Smooth muscle cell (in vitro differentiated cells): ENCODE results near the gene TTL. TPM values are rescaled to one million over a fixed set of nuclear protein-coding genes. Genes with fewer than 3 reads are reported as not detected.

Source experiments
- DNase-seq: peaks from one replicate; lab custom pipeline; 2025; ENCODE audit not compliant: unreplicated experiment; lab: John Stamatoyannopoulos, UW
- H2AFZ ChIP-seq: fragments of 200-600 bp; sonication (generic); 2 replicates; pipeline ENCODE4 v1.6.0; 2016; ENCODE audit warnings: antibody characterized with exemption, low read depth, mild to moderate bottlenecking
- H3F3A ChIP-seq: fragments of 200-600 bp; sonication (generic); 2 replicates; pipeline ENCODE4 v1.6.0; 2017; ENCODE audit warnings: antibody characterized with exemption, low read depth
- H3K27ac ChIP-seq: fragments of 200-600 bp; sonication (generic); 2 replicates; pipeline ENCODE4 v1.5.1; 2016; ENCODE audit warnings: low read depth, mild to moderate bottlenecking
- H3K27me3 ChIP-seq: fragments of 200-600 bp; sonication (generic); 2 replicates; pipeline ENCODE4 v1.6.1; 2016; ENCODE audit warnings: low read depth, mild to moderate bottlenecking
- H3K36me3 ChIP-seq: fragments of 200-600 bp; sonication (generic); 2 replicates; pipeline ENCODE4 v1.5.1; 2016; ENCODE audit warnings: low read depth
- H3K4me1 ChIP-seq: fragments of 200-600 bp; sonication (generic); 2 replicates; pipeline ENCODE4 v1.5.1; 2016; ENCODE audit warnings: low read depth
- H3K4me2 ChIP-seq: fragments of 200-600 bp; sonication (generic); 2 replicates; pipeline ENCODE4 v1.6.0; 2016; ENCODE audit warnings: mild to moderate bottlenecking
- H3K4me3 ChIP-seq: fragments of 200-600 bp; sonication (generic); 2 replicates; pipeline ENCODE4 v1.5.1; 2016; ENCODE audit warnings: mild to moderate bottlenecking
- H3K79me2 ChIP-seq: fragments of 200-600 bp; sonication (generic); 2 replicates; pipeline ENCODE4 v1.6.0; 2016; ENCODE audit warnings: low read depth, mild to moderate bottlenecking
- H3K9ac ChIP-seq: fragments of 200-600 bp; sonication (generic); 2 replicates; pipeline ENCODE4 v1.6.0; 2016; ENCODE audit warnings: low read depth
- H3K9me3 ChIP-seq: fragments of 200-600 bp; sonication (generic); replicated peaks from 2 replicates; pipeline ENCODE4 v1.5.1; 2016; ENCODE audit warnings: low read depth
- H4K20me1 ChIP-seq: fragments of 200-600 bp; sonication (generic); 2 replicates; pipeline ENCODE4 v1.6.0; 2016; ENCODE audit warnings: low read depth
- CTCF ChIP-seq: fragments of 200-600 bp; sonication (generic); IDR thresholded peaks from 2 replicates; pipeline ENCODE4 v1.5.1; 2017; ENCODE audit warnings: borderline replicate concordance, mild to moderate bottlenecking, antibody characterized with exemption; ENCODE audit not compliant: insufficient read depth, poor library complexity, severe bottlenecking
- WGBS: methylation state at CpG from one replicate; pipeline ENCODE4 v1.1.7; 2016; ENCODE audit warnings: low lambda C conversion rate; 5-methylcytosine and 5-hydroxymethylcytosine counted together
- polyA plus RNA-seq: library from polyadenylated mRNA; unstranded; fragments of >200 nt; fragmentation: Nextera tagmentation; extraction: Ambion mirVana; gene quantifications from 2 replicates; pipeline ENCODE4 v1.2.1, GENCODE V29; 2016
- total RNA-seq: library from RNA; depleted of rRNA; stranded (reverse); fragments of >200 nt; gene quantifications from 2 replicates; pipeline ENCODE4 v1.2.3, GENCODE V29; 2014

TTL gene
- total and polyA plus RNA-seq, 2 experiments from 2014 or later = 33.2 to 36.7 TPM

GRCh38 chr2:112485849-112486248, 3.9 kb downstream of the TTL start:
- Histone ChIP-seq H3K36me3 (no peaks in the 10 kb centered on the region), H3K4me2 (no peak overlapping the region), H3K4me1 (peaks cover 9% of the 10 kb centered on the region), H3K79me2 (peaks cover 44% of the 10 kb centered on the region), H3K27me3 (no peaks in the 10 kb centered on the region), H3K27ac (no peak overlapping the region), H3K9ac (no peak overlapping the region), H2AFZ (no peak overlapping the region), H3K4me3 (no peak overlapping the region), H4K20me1 (peaks cover 7% of the 10 kb centered on the region), H3K9me3 (no peaks in the 10 kb centered on the region), H3F3A (no peaks in the 10 kb centered on the region)
- 97% methylated on average over 6 of the region's 6 CpGs for WGBS
- no peak for DNase-seq
- no peak for TF ChIP-seq CTCF

- Histone ChIP-seq H3K9me3 (no peaks in the 10 kb centered on the region), H3K36me3 (no peaks in the 10 kb centered on the region), H3K27me3 (no peaks in the 10 kb centered on the region), H3K79me2 (peaks cover 44% of the 10 kb centered on the region), H2AFZ (no peak overlapping the region), H3F3A (no peaks in the 10 kb centered on the region), H3K4me1 (peaks cover 9% of the 10 kb centered on the region), H3K4me2 (no peak overlapping the region), H3K4me3 (no peak overlapping the region), H3K27ac (no peak overlapping the region), H3K9ac (no peak overlapping the region), H4K20me1 (peaks cover 7% of the 10 kb centered on the region)
- no peak for DNase-seq
- no peak for TF ChIP-seq CTCF
- 98% methylated on average over 5 of the region's 5 CpGs for WGBS
These were observed 4.9 kb downstream of the TTL start for GRCh38 chr2:112486895-112487294.

GRCh38 chr2:112487444-112487961, 5.5 kb downstream of the TTL start:
- no peak overlapping the region for H3K9ac ChIP-seq
- H3F3A ChIP-seq = no peaks in the 10 kb centered on the region
- H3K4me2 ChIP-seq = no peak overlapping the region
- no peak overlapping the region for H3K4me3 ChIP-seq
- no peak overlapping the region for H2AFZ ChIP-seq
- H3K27ac ChIP-seq = no peak overlapping the region
- no peaks in the 10 kb centered on the region for H3K27me3 ChIP-seq
- H3K36me3 ChIP-seq = no peaks in the 10 kb centered on the region
- H3K9me3 ChIP-seq = no peaks in the 10 kb centered on the region
- no peak for DNase-seq
- H3K4me1 ChIP-seq = peaks cover 9% of the 10 kb centered on the region
- H3K79me2 ChIP-seq = peaks cover 44% of the 10 kb centered on the region
- WGBS = 97% methylated on average over 4 of the region's 4 CpGs
- H4K20me1 ChIP-seq = peaks cover 7% of the 10 kb centered on the region
- TF ChIP-seq CTCF = no peak

GRCh38 chr2:112488201-112488600, 6.2 kb downstream of the TTL start:
- no peak for TF ChIP-seq CTCF
- no peaks in the 10 kb centered on the region for H3K36me3 ChIP-seq
- no peak for DNase-seq
- no peak overlapping the region for H3K4me2 ChIP-seq
- WGBS = 81% methylated on average over 6 of the region's 6 CpGs
- no peak overlapping the region for H3K9ac ChIP-seq
- no peaks in the 10 kb centered on the region for H3K9me3 ChIP-seq
- H3K27me3 ChIP-seq = no peaks in the 10 kb centered on the region
- H3K4me3 ChIP-seq = no peak overlapping the region
- H3F3A ChIP-seq = peaks cover under 1% of the 10 kb centered on the region
- peaks cover 5% of the 10 kb centered on the region for H3K4me1 ChIP-seq
- peaks cover 8% of the 10 kb centered on the region for H4K20me1 ChIP-seq
- no peak overlapping the region for H3K27ac ChIP-seq
- H3K79me2 ChIP-seq = peaks cover 44% of the 10 kb centered on the region
- no peak overlapping the region for H2AFZ ChIP-seq
